GM12878 (cell line): ENCODE measurements around the gene CYREN. TPM values are rescaled to one million over a fixed set of nuclear protein-coding genes. Genes with fewer than 3 reads are reported as not detected.

ENCODE experiments used
- BHLHE40 ChIP-seq, 2 experiments: fragments of 450-650 bp in 1 of 2; IDR thresholded peaks; 2 replicates each; pipeline ENCODE4 v1.6.1; 2011 to 2017; ENCODE audit warnings: low read depth in 2 of 2, borderline replicate concordance in 1 of 2, improper control_type of control experiment in 1 of 2, low read length in 1 of 2, mild to moderate bottlenecking in 1 of 2
- BRCA1 ChIP-seq: IDR thresholded peaks from 2 replicates; pipeline ENCODE4 v1.6.1; 2011; ENCODE audit warnings: low read depth, low read length, improper control_type of control experiment
- DPF2 ChIP-seq: fragments of 450-650 bp; IDR thresholded peaks from 2 replicates; pipeline ENCODE4 v1.6.1; 2017; ENCODE audit warnings: mild to moderate bottlenecking
- EED ChIP-seq: sonication (generic); IDR thresholded peaks from 2 replicates; pipeline ENCODE4 v1.6.1; 2016; ENCODE audit warnings: antibody characterized with exemption, low read depth
- ETV6 ChIP-seq, 2 experiments: fragments of 450-650 bp in 1 of 2; IDR thresholded peaks in 1 of 2; conservative IDR thresholded peaks in 1 of 2; 2 replicates each; pipeline ENCODE4 v1.6.1; 2014; ENCODE audit warnings: antibody characterized with exemption in 1 of 2, borderline replicate concordance in 1 of 2, low read depth in 1 of 2, mild to moderate bottlenecking in 1 of 2, moderate library complexity in 1 of 2
- EZH2 ChIP-seq: IDR thresholded peaks from 2 replicates; pipeline ENCODE4 v1.6.1; 2012; ENCODE audit warnings: low read depth, mild to moderate bottlenecking, control low read depth, inconsistent platforms, low read length, borderline replicate concordance; ENCODE audit not compliant: control insufficient read depth
- FOXM1 ChIP-seq: IDR thresholded peaks from 2 replicates; pipeline ENCODE4 v1.6.1; 2012; ENCODE audit warnings: low read depth, mild to moderate bottlenecking, inconsistent platforms, low read length, moderate library complexity
- IKZF1 ChIP-seq: fragments of 450-650 bp; conservative IDR thresholded peaks from 2 replicates; pipeline ENCODE4 v1.6.1; 2017; ENCODE audit warnings: antibody characterized with exemption, mild to moderate bottlenecking
- IKZF2 ChIP-seq, 2 experiments: fragments of 450-650 bp; IDR thresholded peaks; 2 replicates each; pipeline ENCODE4 v1.6.1; 2017; ENCODE audit warnings: mild to moderate bottlenecking in 2 of 2, moderate library complexity in 2 of 2
- IRF5 ChIP-seq: fragments of 450-650 bp; IDR thresholded peaks from 2 replicates; pipeline ENCODE4 v1.6.1; 2017; ENCODE audit warnings: borderline replicate concordance
- MAX ChIP-seq: IDR thresholded peaks from 2 replicates; pipeline ENCODE4 v1.6.1; 2012; ENCODE audit warnings: low read depth, low read length, improper control_type of control experiment
- MEF2A ChIP-seq: IDR thresholded peaks from 2 replicates; pipeline ENCODE4 v1.6.1; 2011; ENCODE audit warnings: low read depth, mild to moderate bottlenecking, low read length, moderate library complexity; ENCODE audit not compliant: insufficient read depth
- NBN ChIP-seq: fragments of 450-650 bp; IDR thresholded peaks from 2 replicates; pipeline ENCODE4 v1.6.1; 2016
- RFX5 ChIP-seq: IDR thresholded peaks from 2 replicates; pipeline ENCODE4 v1.6.1; 2011; ENCODE audit warnings: low read depth, low read length, improper control_type of control experiment
- SMARCA5 ChIP-seq: fragments of 450-650 bp; IDR thresholded peaks from 2 replicates; pipeline ENCODE4 v1.6.1; 2017; ENCODE audit warnings: mild to moderate bottlenecking
- SPI1 ChIP-seq: IDR thresholded peaks from 2 replicates; pipeline ENCODE4 v1.6.1; 2011; ENCODE audit warnings: low read depth, mild to moderate bottlenecking, low read length, moderate library complexity, borderline replicate concordance; ENCODE audit not compliant: insufficient read depth
- SREBF1 ChIP-seq: IDR thresholded peaks from 2 replicates; pipeline ENCODE4 v1.6.1; 2012; ENCODE audit warnings: mild to moderate bottlenecking, low read length
- STAT3 ChIP-seq: IDR thresholded peaks from 2 replicates; pipeline ENCODE4 v1.6.1; 2011; ENCODE audit warnings: low read depth, low read length, improper control_type of control experiment
- TBL1XR1 ChIP-seq: IDR thresholded peaks from 2 replicates; pipeline ENCODE4 v1.6.1; 2012; ENCODE audit warnings: low read depth, low read length, improper control_type of control experiment
- WRNIP1 ChIP-seq: IDR thresholded peaks from 2 replicates; pipeline ENCODE4 v1.6.1; 2011; ENCODE audit warnings: low read depth, low read length, improper control_type of control experiment, borderline replicate concordance
- ZNF207 ChIP-seq: fragments of 450-650 bp; IDR thresholded peaks from 2 replicates; pipeline ENCODE4 v1.6.1; 2014; ENCODE audit warnings: antibody characterized with exemption, mild to moderate bottlenecking, borderline replicate concordance
- ZNF592 ChIP-seq: fragments of 450-650 bp; IDR thresholded peaks from 2 replicates; pipeline ENCODE4 v1.6.1; 2017; ENCODE audit warnings: mild to moderate bottlenecking, moderate library complexity
- polyA plus RNA-seq, 11 experiments: library from polyadenylated mRNA; depleted of rRNA in 4 of 11; unstranded in 6 of 11; stranded (reverse) in 5 of 11; fragments of >200 nt; fragmentation: Nextera tagmentation in 4 of 11; fragmentation: Illumina TruSeq in 1 of 11; extraction: Ambion mirVana in 4 of 11; extraction: Trizol in 1 of 11; gene quantifications; 1 replicate in 1 of 11; 2 replicates in 10 of 11; pipeline versions ENCODE4 v1.2.1 to v1.2.3, GENCODE V29; 2011 to 2016; ENCODE audit warnings: inconsistent platforms in 2 of 11, missing spikeins in 2 of 11, low read depth in 1 of 11
- total RNA-seq, 4 experiments: library from RNA; depleted of rRNA in 3 of 4; stranded (reverse); fragments of >200 nt in 3 of 4; fragmentation: Illumina TruSeq in 1 of 4; extraction: Trizol in 1 of 4; gene quantifications; 2 replicates each; pipeline versions ENCODE4 v1.2.1 to v1.2.3, GENCODE V29; 2013 to 2021
- TF ChIP-seq, protein P1 (sequence below): fragments of 450-650 bp; formaldehyde crosslinking; IDR thresholded peaks from 2 replicates; pipeline ENCODE4 v1.5.0; 2022; ENCODE audit warnings: mild to moderate bottlenecking, missing genetic modification characterization

Gene CYREN
- total and polyA plus RNA-seq, 10 of the 15 experiments (the other 5 are each of a cell fraction or from before 2014, with no cell fraction given): 8.7 to 64.3 (median 55.7) TPM

DNA sequence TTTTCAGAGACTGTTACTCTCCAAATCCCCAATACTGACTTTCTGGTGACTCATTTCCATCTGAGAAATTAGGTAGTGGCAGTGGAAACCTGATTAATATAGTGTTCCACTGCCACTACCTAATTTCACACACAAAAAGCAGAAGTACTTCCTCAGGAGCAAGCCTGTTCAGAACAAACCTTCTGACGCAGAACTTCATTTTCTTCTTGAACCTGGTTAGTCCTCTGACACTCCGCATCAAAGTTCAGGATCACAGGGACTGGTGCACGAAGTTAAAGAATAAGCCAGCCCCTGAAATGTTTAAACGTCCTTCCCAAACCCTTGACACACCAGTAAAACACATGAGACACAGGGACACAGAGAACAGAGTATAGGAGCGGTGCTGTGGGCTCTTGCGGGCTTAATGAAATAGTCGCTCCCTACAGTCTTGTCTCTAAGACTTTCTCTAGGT is 36.5 kb upstream of the CYREN start (continued):
- 0 out of 2 replicates have a peak, but pooled peaks have one; percentile 6 for TF ChIP-seq MEF2A
- TF ChIP-seq MAX: no peak
- 0 out of 2 replicates have a peak, but pooled peaks have one; percentile 37 for TF ChIP-seq ZNF592
- no peak; the same call in 1 of the 2 replicates for TF ChIP-seq FOXM1
- peak; percentile 85 for TF ChIP-seq IKZF1
- TF ChIP-seq BRCA1: no peak
- TF ChIP-seq TBL1XR1: no peak
- TF ChIP-seq EED: peak; percentile 55
- no peak for TF ChIP-seq EZH2
- peak; percentile 27; the same call in 1 of the 2 replicates for TF ChIP-seq NBN
- TF ChIP-seq ZNF207: no peak
- TF ChIP-seq ETV6 (conservative IDR thresholded peaks at IDR 0.05 in 1 of 2, IDR thresholded peaks at IDR 0.05 in 1 of 2; ENCODE audit: borderline replicate concordance in 1 of 2, low read depth in 1 of 2): peak in 1 of 2 experiments; percentile 73; a peak in 1 of 4 replicates
- peak; percentile 89 to 92 for TF ChIP-seq IKZF2 (IDR thresholded peaks at IDR 0.05)
- TF ChIP-seq SREBF1: no peak
- TF ChIP-seq WRNIP1: no peak
- no peak for TF ChIP-seq RFX5
- TF ChIP-seq BHLHE40 (IDR thresholded peaks at IDR 0.05; ENCODE audit: borderline replicate concordance in 1 of 2, low read depth in 2 of 2, low read length in 1 of 2): peak in 1 of 2 experiments; percentile 28; a peak in 1 of 4 replicates
- TF ChIP-seq, protein P1, sequence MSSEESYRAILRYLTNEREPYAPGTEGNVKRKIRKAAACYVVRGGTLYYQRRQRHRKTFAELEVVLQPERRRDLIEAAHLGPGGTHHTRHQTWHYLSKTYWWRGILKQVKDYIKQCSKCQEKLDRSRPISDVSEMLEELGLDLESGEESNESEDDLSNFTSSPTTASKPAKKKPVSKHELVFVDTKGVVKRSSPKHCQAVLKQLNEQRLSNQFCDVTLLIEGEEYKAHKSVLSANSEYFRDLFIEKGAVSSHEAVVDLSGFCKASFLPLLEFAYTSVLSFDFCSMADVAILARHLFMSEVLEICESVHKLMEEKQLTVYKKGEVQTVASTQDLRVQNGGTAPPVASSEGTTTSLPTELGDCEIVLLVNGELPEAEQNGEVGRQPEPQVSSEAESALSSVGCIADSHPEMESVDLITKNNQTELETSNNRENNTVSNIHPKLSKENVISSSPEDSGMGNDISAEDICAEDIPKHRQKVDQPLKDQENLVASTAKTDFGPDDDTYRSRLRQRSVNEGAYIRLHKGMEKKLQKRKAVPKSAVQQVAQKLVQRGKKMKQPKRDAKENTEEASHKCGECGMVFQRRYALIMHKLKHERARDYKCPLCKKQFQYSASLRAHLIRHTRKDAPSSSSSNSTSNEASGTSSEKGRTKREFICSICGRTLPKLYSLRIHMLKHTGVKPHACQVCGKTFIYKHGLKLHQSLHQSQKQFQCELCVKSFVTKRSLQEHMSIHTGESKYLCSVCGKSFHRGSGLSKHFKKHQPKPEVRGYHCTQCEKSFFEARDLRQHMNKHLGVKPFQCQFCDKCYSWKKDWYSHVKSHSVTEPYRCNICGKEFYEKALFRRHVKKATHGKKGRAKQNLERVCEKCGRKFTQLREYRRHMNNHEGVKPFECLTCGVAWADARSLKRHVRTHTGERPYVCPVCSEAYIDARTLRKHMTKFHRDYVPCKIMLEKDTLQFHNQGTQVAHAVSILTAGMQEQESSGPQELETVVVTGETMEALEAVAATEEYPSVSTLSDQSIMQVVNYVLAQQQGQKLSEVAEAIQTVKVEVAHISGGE (CRISPR knock-in tag): no peak
- TF ChIP-seq SMARCA5: no peak
- TF ChIP-seq STAT3: no peak
- TF ChIP-seq SPI1: peak; percentile 82
- peak; percentile 92 for TF ChIP-seq DPF2
- no peak for TF ChIP-seq IRF5
